ENCODE measurements around the gene PYCR2.

Gene PYCR2

GRCh38 chr1:225896494-225896893 is 27.6 kb downstream of the PYCR2 start:
- no peak for DNase-seq (ENCODE audit: low read depth)
- no peak overlapping the region for H3K4me3 ChIP-seq (ENCODE audit: low read length)
- no peak for TF ChIP-seq CTCF (conservative IDR thresholded peaks at IDR 0.05; ENCODE audit: low read depth, low read length)

GRCh38 chr1:225892307-225892706 is 31.7 kb downstream of the PYCR2 start:
- TF ChIP-seq CTCF (conservative IDR thresholded peaks at IDR 0.05; ENCODE audit: low read depth, low read length) = no peak
- no peak overlapping the region for H3K4me3 ChIP-seq (ENCODE audit: low read length)
- no peak for DNase-seq (ENCODE audit: low read depth)

- no peak for DNase-seq (ENCODE audit: low read depth)
- no peak overlapping the region for H3K4me3 ChIP-seq (ENCODE audit: low read length)
- TF ChIP-seq CTCF (conservative IDR thresholded peaks at IDR 0.05; ENCODE audit: low read depth, low read length) = no peak
Measured at GRCh38 chr1:225891229-225891972, 32.6 kb downstream of the PYCR2 start.

GRCh38 chr1:225890346-225891228 is 33.5 kb downstream of the PYCR2 start:
- no peak for TF ChIP-seq CTCF (conservative IDR thresholded peaks at IDR 0.05; ENCODE audit: low read depth, low read length)

GRCh38 chr1:225889743-225890142 is 34.3 kb downstream of the PYCR2 start:
- no peak for TF ChIP-seq CTCF (conservative IDR thresholded peaks at IDR 0.05; ENCODE audit: low read depth, low read length)
- DNase-seq (ENCODE audit: low read depth) = no peak
- H3K4me3 ChIP-seq (ENCODE audit: low read length) = no peak overlapping the region

More at GRCh38 chr1:225890346-225891228, 33.5 kb downstream of the PYCR2 start:
- H3K4me3 ChIP-seq (ENCODE audit: low read length) = no peak overlapping the region
- no peak for DNase-seq (ENCODE audit: low read depth)

GRCh38 chr1:225888898-225889601 is 35.0 kb downstream of the PYCR2 start, which contains the start of gene LEFTY1:
Gene LEFTY1, minus strand, starts transcription at chr1:225889146. Its CDS starts 80 bp downstream, at chr1:225889066.
- H3K4me3 ChIP-seq (ENCODE audit: low read length) = no peak within 1 kb of the TSS
- no peak for DNase-seq (ENCODE audit: low read depth)
- no peak for TF ChIP-seq CTCF (conservative IDR thresholded peaks at IDR 0.05; ENCODE audit: low read depth, low read length)

All from retinal pigment epithelial cell (primary cell).